HepG2 (cell line): ENCODE measurements around the gene CALD1. TPM values are rescaled to one million over a fixed set of nuclear protein-coding genes. Genes with fewer than 3 reads are reported as not detected.

Experiments
- BRCA1 ChIP-seq: sonication (generic); formaldehyde crosslinking; IDR thresholded peaks from 2 replicates; pipeline ENCODE4 v1.4.0; 2020; ENCODE audit warnings: missing genetic modification reagents
- CEBPB ChIP-seq: IDR thresholded peaks from 2 replicates; pipeline ENCODE4 v1.6.1; 2011; ENCODE audit warnings: low read depth, low read length, improper control_type of control experiment, borderline replicate concordance
- CREM ChIP-seq, 2 experiments: sonication (generic) in 1 of 2; formaldehyde crosslinking in 1 of 2; IDR thresholded peaks; 2 replicates each; pipeline versions ENCODE4 v1.4.0 to v1.6.1; 2016 to 2020; ENCODE audit warnings: antibody characterized with exemption in 1 of 2, mild to moderate bottlenecking in 1 of 2, missing genetic modification reagents in 1 of 2
- ESRRA ChIP-seq: sonication (generic); formaldehyde crosslinking; IDR thresholded peaks from 2 replicates; pipeline ENCODE4 v1.5.1; 2020; ENCODE audit warnings: mild to moderate bottlenecking, low read depth, missing genetic modification reagents
- ETV5 ChIP-seq: IDR thresholded peaks from 2 replicates; pipeline ENCODE4 v1.6.1; 2018; ENCODE audit warnings: missing biosample characterization, missing genetic modification reagents, inconsistent platforms, borderline replicate concordance
- HOXA9 ChIP-seq: sonication (generic); formaldehyde crosslinking; IDR thresholded peaks from 2 replicates; pipeline ENCODE4 v1.8.1; 2022; ENCODE audit warnings: missing genetic modification reagents, mild to moderate bottlenecking, moderate library complexity, borderline replicate concordance
- KDM6A ChIP-seq: IDR thresholded peaks from 2 replicates; pipeline ENCODE4 v1.6.1; 2016; ENCODE audit warnings: low read depth
- NFKBIZ ChIP-seq: IDR thresholded peaks from 2 replicates; pipeline ENCODE4 v1.6.1; 2018; ENCODE audit warnings: missing genetic modification reagents, missing compliant biosample characterization
- RARA ChIP-seq: IDR thresholded peaks from 2 replicates; pipeline ENCODE4 v1.6.1; 2016; ENCODE audit warnings: missing genetic modification reagents, missing compliant biosample characterization
- SALL1 ChIP-seq: sonication (generic); formaldehyde crosslinking; IDR thresholded peaks from 2 replicates; pipeline ENCODE4 v1.8.0; 2022; ENCODE audit warnings: mild to moderate bottlenecking, missing genetic modification reagents
- SRF ChIP-seq: IDR thresholded peaks from 2 replicates; pipeline ENCODE4 v1.6.1; 2011; ENCODE audit warnings: mild to moderate bottlenecking, low read depth, low read length, moderate library complexity
- ZBTB33 ChIP-seq: sonication (generic); formaldehyde crosslinking; IDR thresholded peaks from 2 replicates; pipeline ENCODE4 v1.4.0; 2020; ENCODE audit warnings: missing genetic modification reagents
- ZFY ChIP-seq: sonication (generic); formaldehyde crosslinking; IDR thresholded peaks from 2 replicates; pipeline ENCODE4 v1.4.0; 2020; ENCODE audit warnings: missing genetic modification reagents
- ZMYM2 ChIP-seq: sonication (generic); formaldehyde crosslinking; IDR thresholded peaks from 2 replicates; pipeline ENCODE4 v1.8.0; 2022; ENCODE audit warnings: mild to moderate bottlenecking, missing genetic modification reagents
- ZNF101 ChIP-seq: sonication (generic); formaldehyde crosslinking; IDR thresholded peaks from 2 replicates; pipeline ENCODE4 v1.4.0; 2020; ENCODE audit warnings: mild to moderate bottlenecking, low read depth, missing genetic modification reagents, borderline replicate concordance
- ZNF205 ChIP-seq: IDR thresholded peaks from 2 replicates; pipeline ENCODE4 v1.6.1; 2018; ENCODE audit warnings: missing biosample characterization, missing genetic modification reagents
- ZNF253 ChIP-seq: sonication (generic); formaldehyde crosslinking; IDR thresholded peaks from 2 replicates; pipeline ENCODE4 v1.8.0; 2022; ENCODE audit warnings: mild to moderate bottlenecking, missing genetic modification reagents, borderline replicate concordance
- ZNF609 ChIP-seq: sonication (generic); formaldehyde crosslinking; IDR thresholded peaks from 2 replicates; pipeline ENCODE4 v1.4.0; 2020; ENCODE audit warnings: mild to moderate bottlenecking, missing genetic modification reagents, borderline replicate concordance
- polyA plus RNA-seq, 8 experiments: library from polyadenylated mRNA; depleted of rRNA in 3 of 8; stranded (reverse) in 7 of 8; unstranded in 1 of 8; fragments of >200 nt; fragmentation: Illumina TruSeq in 4 of 8; extraction: Trizol in 4 of 8; gene quantifications; 2 replicates each; pipeline versions ENCODE4 v1.2.1 to v1.2.3, GENCODE V29; 2011 to 2016; ENCODE audit warnings: low read depth in 4 of 8, missing spikeins in 1 of 8, mixed read lengths in 1 of 8; ENCODE audit not compliant: insufficient read depth in 1 of 8
- total RNA-seq, 5 experiments: library from RNA; depleted of rRNA; stranded (reverse); fragments of >200 nt; fragmentation: Illumina TruSeq; extraction: Trizol; gene quantifications; 2 replicates each; pipeline ENCODE4 v1.2.3, GENCODE V29; 2016; ENCODE audit warnings: low read depth in 1 of 5
- TF ChIP-seq, protein P1 (sequence below): sonication (generic); formaldehyde crosslinking; IDR thresholded peaks from 2 replicates; pipeline ENCODE4 v1.4.0; 2020; ENCODE audit warnings: missing genetic modification reagents

The CALD1 gene
- total and polyA plus RNA-seq, 2 of the 13 experiments (the other 11 are each of a cell fraction or from before 2014, with no cell fraction given): 53.0 to 112 TPM

DNA sequence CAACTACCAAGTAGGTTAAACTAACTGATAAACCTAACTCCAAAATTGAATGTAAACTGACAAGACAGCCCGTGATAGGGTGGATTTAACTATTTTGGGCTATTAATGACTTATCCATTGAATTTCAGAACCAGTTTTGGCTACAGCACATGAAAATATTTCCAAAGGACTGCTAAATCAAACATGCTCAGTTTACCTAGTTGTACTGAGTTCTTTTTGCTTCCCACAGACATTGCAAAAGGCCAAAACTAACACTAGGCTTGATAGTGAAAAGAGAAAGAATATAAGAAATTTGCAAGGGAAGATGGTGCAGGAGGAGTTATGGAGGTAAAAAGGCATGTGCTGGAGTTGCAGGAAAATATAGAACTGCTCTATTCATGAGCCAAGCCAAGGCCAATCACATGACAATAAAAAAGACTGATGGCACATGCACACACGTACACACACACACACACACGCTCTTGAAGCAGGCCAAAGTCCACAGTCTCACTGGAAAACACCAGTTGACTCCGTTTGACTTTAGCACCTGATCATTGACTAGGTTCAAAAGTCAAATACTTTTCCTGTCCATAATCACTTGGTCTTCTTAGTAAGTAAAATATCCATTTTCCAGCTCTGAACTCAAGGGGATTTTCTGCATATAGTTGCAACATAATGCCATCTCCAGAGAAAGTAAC is 130.9 kb downstream of the CALD1 start (continued):
- TF ChIP-seq ZFY (CRISPR knock-in tag) (no peak), ZBTB33 (peak; percentile 57; the same call in 1 of the 2 replicates), ESRRA (CRISPR knock-in tag) (peak; percentile 81; the same call in 1 of the 2 replicates), NFKBIZ (0 out of 2 replicates have a peak, but pooled peaks have one; percentile 26), HOXA9 (CRISPR knock-in tag) (no peak), CREM (IDR thresholded peaks at IDR 0.05) (peak; percentile 49; the same call in 1 of the 2 replicates), CREM (CRISPR knock-in tag; IDR thresholded peaks at IDR 0.05) (no peak), ZNF609 (peak; percentile 44; the same call in 1 of the 2 replicates), CEBPB (peak; percentile 44; the same call in 1 of the 2 replicates), BRCA1 (no peak), ZNF253 (CRISPR knock-in tag) (no peak), SALL1 (CRISPR knock-in tag) (peak; percentile 98), KDM6A (CRISPR knock-in tag) (peak; percentile 60; the same call in 1 of the 2 replicates), ZMYM2 (CRISPR knock-in tag) (peak; percentile 98), ETV5 (CRISPR knock-in tag) (peak; percentile 68; the same call in 1 of the 2 replicates), ZNF101 (no peak), ZNF205 (CRISPR knock-in tag) (no peak), SRF (no peak), RARA (CRISPR knock-in tag) (peak; percentile 86)
- TF ChIP-seq, protein P1, sequence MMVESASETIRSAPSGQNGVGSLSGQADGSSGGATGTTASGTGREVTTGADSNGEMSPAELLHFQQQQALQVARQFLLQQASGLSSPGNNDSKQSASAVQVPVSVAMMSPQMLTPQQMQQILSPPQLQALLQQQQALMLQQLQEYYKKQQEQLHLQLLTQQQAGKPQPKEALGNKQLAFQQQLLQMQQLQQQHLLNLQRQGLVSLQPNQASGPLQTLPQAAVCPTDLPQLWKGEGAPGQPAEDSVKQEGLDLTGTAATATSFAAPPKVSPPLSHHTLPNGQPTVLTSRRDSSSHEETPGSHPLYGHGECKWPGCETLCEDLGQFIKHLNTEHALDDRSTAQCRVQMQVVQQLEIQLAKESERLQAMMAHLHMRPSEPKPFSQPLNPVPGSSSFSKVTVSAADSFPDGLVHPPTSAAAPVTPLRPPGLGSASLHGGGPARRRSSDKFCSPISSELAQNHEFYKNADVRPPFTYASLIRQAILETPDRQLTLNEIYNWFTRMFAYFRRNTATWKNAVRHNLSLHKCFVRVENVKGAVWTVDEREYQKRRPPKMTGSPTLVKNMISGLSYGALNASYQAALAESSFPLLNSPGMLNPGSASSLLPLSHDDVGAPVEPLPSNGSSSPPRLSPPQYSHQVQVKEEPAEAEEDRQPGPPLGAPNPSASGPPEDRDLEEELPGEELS (CRISPR knock-in tag): 0 out of 2 replicates have a peak, but pooled peaks have one; percentile 32
